Mesenteric fat pad (tissue), 1 donor: ENCODE results near the gene ACTR10. TPM values are rescaled to one million over a fixed set of nuclear protein-coding genes. Genes with fewer than 3 reads are reported as not detected.
"Not testable (repeated sequence)": the region's sequence is repeated elsewhere in the genome, so short reads cannot be mapped to it uniquely, and the experiment has no call there.

Source experiments
- DNase-seq: peaks from one replicate; pipeline ENCODE4 v3.0.0-alpha.2; 2020; ENCODE audit warnings: low spot score
- total RNA-seq: library from RNA; stranded (reverse); fragmentation: NEBNext Ultra II Directional; extraction: Animal tissue kit (Norgen Biotek cat#: 25700); gene quantifications from one replicate; pipeline ENCODE4 v1.2.1, GENCODE V29; 2021
- donor health status: DM: yes; HTN: yes; CAD: no.

The ACTR10 gene
- total RNA-seq, 1 donor from 2014 or later: 60.0 TPM

- no peak for DNase-seq
These were observed 15.4 kb downstream of the ACTR10 start for GRCh38 chr14:58215191-58215914.

- no peak for DNase-seq
These were observed 16.6 kb downstream of the ACTR10 start for GRCh38 chr14:58216544-58216943.

- DNase-seq: no peak
These were observed 27.3 kb downstream of the ACTR10 start for GRCh38 chr14:58227096-58227819.

- DNase-seq: no peak
These were observed 38.6 kb downstream of the ACTR10 start for GRCh38 chr14:58238252-58239243.

GRCh38 chr14:58239244-58240195, 39.6 kb downstream of the ACTR10 start:
- DNase-seq: no peak

- no peak for DNase-seq
These were observed 44.0 kb downstream of the ACTR10 start for GRCh38 chr14:58243790-58244555.

- peak; percentile 99 for DNase-seq
These were observed 44.8 kb downstream of the ACTR10 start, which contains the start of gene PSMA3 for GRCh38 chr14:58244556-58245387. PSMA3 (plus strand) TSS chr14:58244843; CDS start chr14:58244921, 78 bp downstream.

GRCh38 chr14:58245562-58245961, 45.6 kb downstream of the ACTR10 start:
- DNase-seq: no peak

GRCh38 chr14:58249611-58250010, 49.7 kb downstream of the ACTR10 start:
- DNase-seq: no peak

- no peak for DNase-seq
These were observed 58.2 kb downstream of the ACTR10 start for GRCh38 chr14:58258156-58258555.

GRCh38 chr14:58262005-58262404, 62.1 kb downstream of the ACTR10 start:
- not testable (repeated sequence) for DNase-seq

GRCh38 chr14:58265401-58265800, 65.5 kb downstream of the ACTR10 start:
- no peak for DNase-seq

GRCh38 chr14:58270628-58271027, 70.7 kb downstream of the ACTR10 start:
- DNase-seq: no peak

- no peak for DNase-seq
These were observed 72.8 kb downstream of the ACTR10 start for GRCh38 chr14:58272588-58273372.

- no peak for DNase-seq
These were observed 74.9 kb downstream of the ACTR10 start for GRCh38 chr14:58274881-58275280.

- DNase-seq: no peak
These were observed 75.7 kb downstream of the ACTR10 start for GRCh38 chr14:58275527-58276190.

GRCh38 chr14:58276208-58276607, 76.3 kb downstream of the ACTR10 start:
- no peak for DNase-seq
